Measurements from ENCODE around the gene UTP14C. TPM values are rescaled to one million over a fixed set of nuclear protein-coding genes. Genes with fewer than 3 reads are reported as not detected.
"Not testable (repeated sequence)": the region's sequence is repeated elsewhere in the genome, so short reads cannot be mapped to it uniquely, and the experiment has no call there.

UTP14C gene
- total RNA-seq, 1 donor from 2014 or later: 19.6 TPM

DNA sequence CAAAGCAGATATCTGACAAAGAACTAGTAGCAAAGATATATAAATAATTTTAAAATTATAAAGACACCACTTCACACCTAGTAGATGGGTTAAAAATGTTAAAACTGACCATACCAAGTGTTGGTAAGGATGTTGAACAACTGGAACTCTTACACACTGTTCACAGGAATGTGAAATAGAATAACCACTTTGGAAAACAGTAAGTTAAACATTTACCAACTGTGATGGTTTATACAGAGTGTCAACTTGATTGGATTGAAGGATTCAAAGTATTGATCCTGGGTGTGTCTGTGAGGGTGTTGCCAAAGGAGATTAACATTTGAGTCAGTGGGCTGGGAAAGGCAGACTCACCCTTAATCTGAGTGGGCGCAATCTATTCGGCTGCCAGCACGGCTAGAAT is 19.2 kb downstream of the UTP14C start:
- TF ChIP-seq, protein P1, sequence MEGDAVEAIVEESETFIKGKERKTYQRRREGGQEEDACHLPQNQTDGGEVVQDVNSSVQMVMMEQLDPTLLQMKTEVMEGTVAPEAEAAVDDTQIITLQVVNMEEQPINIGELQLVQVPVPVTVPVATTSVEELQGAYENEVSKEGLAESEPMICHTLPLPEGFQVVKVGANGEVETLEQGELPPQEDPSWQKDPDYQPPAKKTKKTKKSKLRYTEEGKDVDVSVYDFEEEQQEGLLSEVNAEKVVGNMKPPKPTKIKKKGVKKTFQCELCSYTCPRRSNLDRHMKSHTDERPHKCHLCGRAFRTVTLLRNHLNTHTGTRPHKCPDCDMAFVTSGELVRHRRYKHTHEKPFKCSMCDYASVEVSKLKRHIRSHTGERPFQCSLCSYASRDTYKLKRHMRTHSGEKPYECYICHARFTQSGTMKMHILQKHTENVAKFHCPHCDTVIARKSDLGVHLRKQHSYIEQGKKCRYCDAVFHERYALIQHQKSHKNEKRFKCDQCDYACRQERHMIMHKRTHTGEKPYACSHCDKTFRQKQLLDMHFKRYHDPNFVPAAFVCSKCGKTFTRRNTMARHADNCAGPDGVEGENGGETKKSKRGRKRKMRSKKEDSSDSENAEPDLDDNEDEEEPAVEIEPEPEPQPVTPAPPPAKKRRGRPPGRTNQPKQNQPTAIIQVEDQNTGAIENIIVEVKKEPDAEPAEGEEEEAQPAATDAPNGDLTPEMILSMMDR (IDR thresholded peaks at IDR 0.05; ENCODE audit: insufficient read depth, low read length, poor library complexity, severe bottlenecking): no peak
- Histone ChIP-seq H3K4me3 (ENCODE audit: low read depth, low read length) (no peak overlapping the region), H3K27me3 (ENCODE audit: control insufficient read depth, insufficient read depth, low read length) (no peaks in the 10 kb centered on the region), H3K36me3 (ENCODE audit: control insufficient read depth, insufficient read depth, low read length) (no peaks in the 10 kb centered on the region)
- no peak for DNase-seq (ENCODE audit: low read depth)

GRCh38 chr13:52047463-52047862 is 23.0 kb downstream of the UTP14C start:
- DNase-seq (ENCODE audit: low read depth): no peak
- TF ChIP-seq, protein P1 (IDR thresholded peaks at IDR 0.05; ENCODE audit: insufficient read depth, low read length, poor library complexity, severe bottlenecking): no peak
- no peak overlapping the region for H3K4me3 ChIP-seq (ENCODE audit: low read depth, low read length)

GRCh38 chr13:52048516-52048915 is 24.0 kb downstream of the UTP14C start:
- Histone ChIP-seq H3K4me3 (ENCODE audit: low read depth, low read length) (no peak overlapping the region), H3K27me3 (ENCODE audit: control insufficient read depth, insufficient read depth, low read length) (no peaks in the 10 kb centered on the region), H3K36me3 (ENCODE audit: control insufficient read depth, insufficient read depth, low read length) (no peaks in the 10 kb centered on the region)
- DNase-seq (ENCODE audit: low read depth): no peak
- TF ChIP-seq, protein P1 (IDR thresholded peaks at IDR 0.05; ENCODE audit: insufficient read depth, low read length, poor library complexity, severe bottlenecking): no peak

More at GRCh38 chr13:52047463-52047862, 23.0 kb downstream of the UTP14C start:
- H3K27me3 ChIP-seq (ENCODE audit: control insufficient read depth, insufficient read depth, low read length): no peaks in the 10 kb centered on the region
- no peaks in the 10 kb centered on the region for H3K36me3 ChIP-seq (ENCODE audit: control insufficient read depth, insufficient read depth, low read length)

DNA sequence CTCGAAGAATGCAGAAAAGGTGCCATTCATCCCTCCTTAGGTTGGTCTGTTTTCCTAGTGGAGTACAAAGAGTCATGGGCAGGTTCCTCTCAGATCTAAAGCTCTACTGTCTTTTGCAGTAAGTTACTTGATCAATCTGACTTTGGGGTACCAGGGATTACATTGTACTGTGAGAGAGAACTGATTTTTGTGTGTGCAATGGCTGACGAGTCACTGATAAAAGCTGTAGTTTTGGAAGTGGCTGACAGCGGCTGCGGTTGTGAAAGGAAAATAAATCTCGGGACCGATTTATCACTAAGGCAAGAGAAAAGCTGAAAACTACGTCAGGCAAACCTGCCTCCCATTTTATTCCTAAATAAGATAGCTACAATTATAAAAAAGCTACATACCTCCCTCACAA is 26.9 kb downstream of the UTP14C start:
- Histone ChIP-seq H3K27me3 (ENCODE audit: control insufficient read depth, insufficient read depth, low read length) (no peaks in the 10 kb centered on the region), H3K4me3 (ENCODE audit: low read depth, low read length) (no peak overlapping the region), H3K36me3 (ENCODE audit: control insufficient read depth, insufficient read depth, low read length) (no peaks in the 10 kb centered on the region)
- no peak for DNase-seq (ENCODE audit: low read depth)
- TF ChIP-seq, protein P1 (IDR thresholded peaks at IDR 0.05; ENCODE audit: insufficient read depth, low read length, poor library complexity, severe bottlenecking): no peak

GRCh38 chr13:52053460-52053859 is 29.0 kb downstream of the UTP14C start:
- DNase-seq (ENCODE audit: low read depth): no peak
- no peaks in the 10 kb centered on the region for H3K36me3 ChIP-seq (ENCODE audit: control insufficient read depth, insufficient read depth, low read length)

DNA sequence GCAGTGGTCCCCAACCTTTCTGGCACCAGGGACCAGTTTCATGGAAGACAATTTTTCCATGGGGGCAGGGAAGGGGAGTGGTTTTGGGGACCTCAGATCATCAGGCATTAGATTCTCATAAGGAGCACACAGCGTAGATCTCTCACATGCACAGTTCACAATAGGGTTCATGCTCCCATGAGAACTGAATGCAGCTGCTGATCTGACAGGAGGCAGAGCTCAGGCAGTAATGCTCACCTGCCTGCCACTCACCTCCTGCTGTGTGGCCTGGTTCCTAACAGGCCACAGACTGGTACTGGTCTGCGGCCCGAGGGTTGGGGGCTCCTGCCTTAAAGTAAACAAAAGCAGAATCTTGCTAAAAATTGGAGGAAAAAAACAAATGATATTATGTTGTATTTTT is 36.6 kb downstream of the UTP14C start:
- H3K36me3 ChIP-seq (ENCODE audit: control insufficient read depth, insufficient read depth, low read length); DNase-seq (ENCODE audit: low read depth); H3K4me3 ChIP-seq (ENCODE audit: low read depth, low read length); H3K27me3 ChIP-seq (ENCODE audit: control insufficient read depth, insufficient read depth, low read length): not testable (repeated sequence)

More at GRCh38 chr13:52053460-52053859, 29.0 kb downstream of the UTP14C start:
- Histone ChIP-seq H3K4me3 (ENCODE audit: low read depth, low read length) (no peak overlapping the region), H3K27me3 (ENCODE audit: control insufficient read depth, insufficient read depth, low read length) (no peaks in the 10 kb centered on the region)
- TF ChIP-seq, protein P1 (IDR thresholded peaks at IDR 0.05; ENCODE audit: insufficient read depth, low read length, poor library complexity, severe bottlenecking): no peak

All from kidney epithelial cell (primary cell).